Neural cell (in vitro differentiated cells): ENCODE results near the gene TBC1D2. TPM values are rescaled to one million over a fixed set of nuclear protein-coding genes. Genes with fewer than 3 reads are reported as not detected.
"Not testable (repeated sequence)": the region's sequence is repeated elsewhere in the genome, so short reads cannot be mapped to it uniquely, and the experiment has no call there.

Source experiments
- H2AFZ ChIP-seq: fragments of 200-600, 300-800 bp; sonication (generic), shearing (Covaris generic); 2 replicates; pipeline ENCODE4 v1.6.0; 2014; ENCODE audit warnings: low read depth, mild to moderate bottlenecking, antibody characterized with exemption, low read length, moderate library complexity
- H3F3A ChIP-seq: fragments of 200-600 bp; shearing (Covaris generic); 2 replicates; pipeline ENCODE4 v1.6.1; 2016; ENCODE audit warnings: mild to moderate bottlenecking, moderate library complexity, mixed read lengths, antibody characterized with exemption, low read length; ENCODE audit not compliant: insufficient read depth, poor library complexity, severe bottlenecking
- H3K27ac ChIP-seq: fragments of 200-600, 300-800 bp; sonication (generic), shearing (Covaris generic); 2 replicates; pipeline ENCODE4 v1.5.1; 2014; ENCODE audit warnings: mild to moderate bottlenecking, low read length, moderate library complexity
- H3K27me3 ChIP-seq: fragments of 300-800, 200-600 bp; sonication (generic), shearing (Covaris generic); 2 replicates; pipeline ENCODE4 v1.6.0; 2014; ENCODE audit warnings: mild to moderate bottlenecking, low read depth, low read length, moderate library complexity; ENCODE audit not compliant: insufficient read depth
- H3K36me3 ChIP-seq: fragments of 300-800, 200-600 bp; sonication (generic), shearing (Covaris generic); 2 replicates; pipeline ENCODE4 v1.5.1; 2014; ENCODE audit warnings: mild to moderate bottlenecking, antibody characterized with exemption, low read length, moderate library complexity; ENCODE audit not compliant: insufficient read depth
- H3K4me2 ChIP-seq: fragments of 300-800, 200-600 bp; sonication (generic), shearing (Covaris generic); 2 replicates; pipeline ENCODE4 v1.6.0; 2014; ENCODE audit warnings: mild to moderate bottlenecking, low read length
- H3K4me3 ChIP-seq: fragments of 300-800, 200-600 bp; sonication (generic), shearing (Covaris generic); 2 replicates; pipeline ENCODE4 v1.5.1; 2014; ENCODE audit warnings: mild to moderate bottlenecking, low read length, moderate library complexity
- H3K79me2 ChIP-seq: fragments of 200-600 bp; shearing (Covaris generic); replicated peaks from 2 replicates; pipeline ENCODE4 v1.6.0; 2014; ENCODE audit warnings: mild to moderate bottlenecking, low read length, moderate library complexity; ENCODE audit not compliant: insufficient read depth
- H3K9ac ChIP-seq: fragments of 300-800, 200-600 bp; sonication (generic), shearing (Covaris generic); 2 replicates; pipeline ENCODE4 v1.6.1; 2016; ENCODE audit warnings: mild to moderate bottlenecking, low read length, mixed read lengths
- H3K9me2 ChIP-seq: fragments of 200-600 bp; shearing (Covaris generic); 2 replicates; pipeline ENCODE4 v1.6.1; 2016; ENCODE audit warnings: mild to moderate bottlenecking, low read length, mixed read lengths; ENCODE audit not compliant: insufficient read depth
- H3K9me3 ChIP-seq: fragments of 200-600, 300-800 bp; sonication (generic), shearing (Covaris generic); 2 replicates; pipeline ENCODE4 v1.6.1; 2016; ENCODE audit warnings: mild to moderate bottlenecking, mixed run types, low read length, moderate library complexity, mixed read lengths
- H4K20me1 ChIP-seq: fragments of 200-600 bp; shearing (Covaris generic); 2 replicates; pipeline ENCODE4 v1.6.1; 2016; ENCODE audit warnings: mild to moderate bottlenecking, mixed run types; ENCODE audit not compliant: insufficient read depth
- CTCF ChIP-seq: fragments of 450-650 bp; IDR thresholded peaks from 2 replicates; pipeline ENCODE4 v1.5.1; 2014; ENCODE audit warnings: antibody characterized with exemption, mild to moderate bottlenecking, moderate library complexity; ENCODE audit not compliant: poor library complexity, severe bottlenecking
- EP300 ChIP-seq: fragments of 450-650 bp; conservative IDR thresholded peaks from 2 replicates; pipeline ENCODE4 v1.6.1; 2014; ENCODE audit warnings: antibody characterized with exemption, mild to moderate bottlenecking, moderate library complexity; ENCODE audit not compliant: poor library complexity, severe bottlenecking
- EZH2 ChIP-seq: fragments of 200-600, 300-800 bp; shearing (Covaris generic), sonication (generic); IDR thresholded peaks from 2 replicates; pipeline ENCODE4 v1.6.1; 2014; ENCODE audit warnings: antibody characterized with exemption, low read length, borderline replicate concordance, mild to moderate bottlenecking; ENCODE audit not compliant: insufficient read depth, poor library complexity, severe bottlenecking
- MXI1 ChIP-seq: fragments of 450-650 bp; conservative IDR thresholded peaks from 2 replicates; pipeline ENCODE4 v1.6.1; 2014; ENCODE audit warnings: antibody characterized with exemption, mild to moderate bottlenecking; ENCODE audit not compliant: poor library complexity, severe bottlenecking
- POLR2AphosphoS5 ChIP-seq: IDR thresholded peaks from 2 replicates; pipeline ENCODE4 v1.6.1; 2012
- RAD21 ChIP-seq: fragments of 450-650 bp; conservative IDR thresholded peaks from 2 replicates; pipeline ENCODE4 v1.6.1; 2014; ENCODE audit warnings: antibody characterized with exemption, mild to moderate bottlenecking, moderate library complexity
- REST ChIP-seq: IDR thresholded peaks from 2 replicates; pipeline ENCODE4 v1.6.1; 2012; ENCODE audit warnings: borderline replicate concordance
- SMC3 ChIP-seq: fragments of 450-650 bp; conservative IDR thresholded peaks from 2 replicates; pipeline ENCODE4 v1.6.1; 2014; ENCODE audit warnings: antibody characterized with exemption, mild to moderate bottlenecking, moderate library complexity; ENCODE audit not compliant: poor library complexity
- TAF1 ChIP-seq: IDR thresholded peaks from 2 replicates; pipeline ENCODE4 v1.6.1; 2012; ENCODE audit warnings: low read depth
- polyA plus RNA-seq: library from polyadenylated mRNA; depleted of rRNA; stranded (reverse); fragments of >200 nt; gene quantifications from 2 replicates; pipeline ENCODE4 v1.2.3, GENCODE V29; 2014

The TBC1D2 gene
- polyA plus RNA-seq, 1 donor from 2014 or later = 4.1 TPM

GRCh38 chr9:98271479-98271878, 16.0 kb upstream of the TBC1D2 start:
- Histone ChIP-seq H3K9ac (no peak overlapping the region), H3K4me2 (no peak overlapping the region), H3K79me2 (no peaks in the 10 kb centered on the region), H2AFZ (no peak overlapping the region), H3K27me3 (no peaks in the 10 kb centered on the region), H3K9me2 (no peaks in the 10 kb centered on the region), H4K20me1 (no peaks in the 10 kb centered on the region), H3K4me3 (no peak overlapping the region), H3K9me3 (no peaks in the 10 kb centered on the region), H3K36me3 (no peaks in the 10 kb centered on the region), H3K27ac (no peak overlapping the region), H3F3A (no peaks in the 10 kb centered on the region)
- TF ChIP-seq SMC3 (no peak), TAF1 (no peak), REST (no peak), POLR2AphosphoS5 (no peak), MXI1 (no peak), RAD21 (no peak), CTCF (no peak), EZH2 (no peak), EP300 (no peak)

GRCh38 chr9:98270284-98270683, 14.8 kb upstream of the TBC1D2 start:
- not testable (repeated sequence) for H3K9me3 ChIP-seq, H3K4me2 ChIP-seq, H3K9me2 ChIP-seq, H3K36me3 ChIP-seq, H2AFZ ChIP-seq, H3F3A ChIP-seq, H4K20me1 ChIP-seq, H3K27me3 ChIP-seq, H3K9ac ChIP-seq, H3K79me2 ChIP-seq, H3K27ac ChIP-seq, H3K4me3 ChIP-seq

GRCh38 chr9:98269652-98270051, 14.2 kb upstream of the TBC1D2 start:
- H3K9ac ChIP-seq, H2AFZ ChIP-seq, H3K36me3 ChIP-seq, H3F3A ChIP-seq, H3K27me3 ChIP-seq, H3K9me3 ChIP-seq, H3K9me2 ChIP-seq, H3K4me2 ChIP-seq, H3K79me2 ChIP-seq, H3K4me3 ChIP-seq, H3K27ac ChIP-seq, H4K20me1 ChIP-seq: not testable (repeated sequence)

GRCh38 chr9:98267556-98267955, 12.1 kb upstream of the TBC1D2 start:
- not testable (repeated sequence) for H3K4me3 ChIP-seq, H3K4me2 ChIP-seq, H3K79me2 ChIP-seq, H3F3A ChIP-seq, H3K27ac ChIP-seq, H3K36me3 ChIP-seq, H3K9me3 ChIP-seq, H2AFZ ChIP-seq, H3K9me2 ChIP-seq, H4K20me1 ChIP-seq, H3K9ac ChIP-seq, H3K27me3 ChIP-seq
